ENCODE results near the gene HAL.

HAL gene, protein sequence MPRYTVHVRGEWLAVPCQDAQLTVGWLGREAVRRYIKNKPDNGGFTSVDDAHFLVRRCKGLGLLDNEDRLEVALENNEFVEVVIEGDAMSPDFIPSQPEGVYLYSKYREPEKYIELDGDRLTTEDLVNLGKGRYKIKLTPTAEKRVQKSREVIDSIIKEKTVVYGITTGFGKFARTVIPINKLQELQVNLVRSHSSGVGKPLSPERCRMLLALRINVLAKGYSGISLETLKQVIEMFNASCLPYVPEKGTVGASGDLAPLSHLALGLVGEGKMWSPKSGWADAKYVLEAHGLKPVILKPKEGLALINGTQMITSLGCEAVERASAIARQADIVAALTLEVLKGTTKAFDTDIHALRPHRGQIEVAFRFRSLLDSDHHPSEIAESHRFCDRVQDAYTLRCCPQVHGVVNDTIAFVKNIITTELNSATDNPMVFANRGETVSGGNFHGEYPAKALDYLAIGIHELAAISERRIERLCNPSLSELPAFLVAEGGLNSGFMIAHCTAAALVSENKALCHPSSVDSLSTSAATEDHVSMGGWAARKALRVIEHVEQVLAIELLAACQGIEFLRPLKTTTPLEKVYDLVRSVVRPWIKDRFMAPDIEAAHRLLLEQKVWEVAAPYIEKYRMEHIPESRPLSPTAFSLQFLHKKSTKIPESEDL

DNA sequence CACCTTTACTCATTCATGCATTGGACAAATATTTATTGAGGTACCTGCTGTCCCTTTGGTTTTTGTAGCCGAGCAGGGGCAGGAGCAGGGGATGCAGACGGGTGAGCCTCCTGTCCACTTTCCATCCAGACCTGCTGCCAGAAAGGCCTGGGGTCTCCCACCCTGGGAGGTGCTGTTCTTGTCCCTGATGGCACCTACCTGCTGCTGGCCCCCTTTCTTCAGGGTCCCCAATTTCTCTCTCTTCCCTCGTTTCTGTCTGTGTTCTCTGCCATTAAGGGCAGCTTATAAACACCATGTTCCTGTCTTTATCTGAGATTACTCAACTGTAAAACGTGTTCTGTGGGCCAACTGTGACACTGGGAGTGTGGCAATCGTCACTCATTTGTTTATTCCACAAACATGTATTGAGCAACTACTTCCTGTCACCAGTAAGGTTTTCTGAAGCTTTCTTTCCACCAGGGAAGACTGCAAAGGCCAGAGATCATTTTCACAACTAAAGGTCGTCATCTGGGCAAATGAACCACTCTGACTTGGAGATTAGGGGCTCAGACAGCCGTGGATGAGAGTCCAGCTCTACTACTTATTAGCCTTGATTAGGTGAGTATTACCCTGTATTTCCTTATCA lies at the start of gene HAL:
Gene HAL, minus strand, starts transcription at position 311 of the 625 bp plus-strand sequence. CDS start 434 bp downstream, outside the sequence.
- TF ChIP-seq ZNF70 (CRISPR knock-in tag; IDR thresholded peaks at IDR 0.05) (no peak), ISL1 (CRISPR knock-in tag; IDR thresholded peaks at IDR 0.05) (no peak), ARNTL (CRISPR knock-in tag; IDR thresholded peaks at IDR 0.05; ENCODE audit: borderline replicate concordance, low read depth) (no peak), ZNF565 (CRISPR knock-in tag; conservative IDR thresholded peaks at IDR 0.05; ENCODE audit: low read depth) (no peak)
- TF ChIP-seq, protein P1, sequence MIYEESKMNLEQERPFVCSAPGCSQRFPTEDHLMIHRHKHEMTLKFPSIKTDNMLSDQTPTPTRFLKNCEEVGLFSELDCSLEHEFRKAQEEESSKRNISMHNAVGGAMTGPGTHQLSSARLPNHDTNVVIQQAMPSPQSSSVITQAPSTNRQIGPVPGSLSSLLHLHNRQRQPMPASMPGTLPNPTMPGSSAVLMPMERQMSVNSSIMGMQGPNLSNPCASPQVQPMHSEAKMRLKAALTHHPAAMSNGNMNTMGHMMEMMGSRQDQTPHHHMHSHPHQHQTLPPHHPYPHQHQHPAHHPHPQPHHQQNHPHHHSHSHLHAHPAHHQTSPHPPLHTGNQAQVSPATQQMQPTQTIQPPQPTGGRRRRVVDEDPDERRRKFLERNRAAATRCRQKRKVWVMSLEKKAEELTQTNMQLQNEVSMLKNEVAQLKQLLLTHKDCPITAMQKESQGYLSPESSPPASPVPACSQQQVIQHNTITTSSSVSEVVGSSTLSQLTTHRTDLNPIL (CRISPR knock-in tag; IDR thresholded peaks at IDR 0.05; ENCODE audit: low read depth), result no peak
- TF ChIP-seq, protein P2, sequence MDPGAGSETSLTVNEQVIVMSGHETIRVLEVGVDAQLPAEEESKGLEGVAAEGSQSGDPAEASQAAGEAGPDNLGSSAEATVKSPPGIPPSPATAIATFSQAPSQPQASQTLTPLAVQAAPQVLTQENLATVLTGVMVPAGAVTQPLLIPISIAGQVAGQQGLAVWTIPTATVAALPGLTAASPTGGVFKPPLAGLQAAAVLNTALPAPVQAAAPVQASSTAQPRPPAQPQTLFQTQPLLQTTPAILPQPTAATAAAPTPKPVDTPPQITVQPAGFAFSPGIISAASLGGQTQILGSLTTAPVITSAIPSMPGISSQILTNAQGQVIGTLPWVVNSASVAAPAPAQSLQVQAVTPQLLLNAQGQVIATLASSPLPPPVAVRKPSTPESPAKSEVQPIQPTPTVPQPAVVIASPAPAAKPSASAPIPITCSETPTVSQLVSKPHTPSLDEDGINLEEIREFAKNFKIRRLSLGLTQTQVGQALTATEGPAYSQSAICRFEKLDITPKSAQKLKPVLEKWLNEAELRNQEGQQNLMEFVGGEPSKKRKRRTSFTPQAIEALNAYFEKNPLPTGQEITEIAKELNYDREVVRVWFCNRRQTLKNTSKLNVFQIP (CRISPR knock-in tag; IDR thresholded peaks at IDR 0.05; ENCODE audit: borderline replicate concordance, low read depth), result no peak

DNA sequence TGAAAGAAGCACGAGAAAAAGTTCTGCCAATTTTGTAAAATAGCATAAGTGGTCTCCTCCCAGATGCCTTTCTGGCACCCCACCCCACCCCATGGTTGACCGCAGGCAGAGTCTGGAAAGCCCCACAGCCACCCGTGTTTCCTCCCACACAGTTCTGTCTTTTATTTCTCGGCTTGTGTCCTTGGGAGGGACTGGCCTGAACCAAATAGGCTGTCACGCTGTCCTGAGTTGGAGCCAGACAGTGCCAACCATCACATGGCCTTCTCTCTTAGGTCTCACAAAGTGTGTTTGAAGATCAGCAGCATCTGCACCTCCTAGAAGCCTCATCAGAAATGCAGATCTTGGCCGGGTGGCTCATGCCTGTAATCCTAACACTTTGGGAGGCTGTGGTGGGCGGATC lies 49.4 kb upstream of the HAL start:
- TF ChIP-seq, protein P3, sequence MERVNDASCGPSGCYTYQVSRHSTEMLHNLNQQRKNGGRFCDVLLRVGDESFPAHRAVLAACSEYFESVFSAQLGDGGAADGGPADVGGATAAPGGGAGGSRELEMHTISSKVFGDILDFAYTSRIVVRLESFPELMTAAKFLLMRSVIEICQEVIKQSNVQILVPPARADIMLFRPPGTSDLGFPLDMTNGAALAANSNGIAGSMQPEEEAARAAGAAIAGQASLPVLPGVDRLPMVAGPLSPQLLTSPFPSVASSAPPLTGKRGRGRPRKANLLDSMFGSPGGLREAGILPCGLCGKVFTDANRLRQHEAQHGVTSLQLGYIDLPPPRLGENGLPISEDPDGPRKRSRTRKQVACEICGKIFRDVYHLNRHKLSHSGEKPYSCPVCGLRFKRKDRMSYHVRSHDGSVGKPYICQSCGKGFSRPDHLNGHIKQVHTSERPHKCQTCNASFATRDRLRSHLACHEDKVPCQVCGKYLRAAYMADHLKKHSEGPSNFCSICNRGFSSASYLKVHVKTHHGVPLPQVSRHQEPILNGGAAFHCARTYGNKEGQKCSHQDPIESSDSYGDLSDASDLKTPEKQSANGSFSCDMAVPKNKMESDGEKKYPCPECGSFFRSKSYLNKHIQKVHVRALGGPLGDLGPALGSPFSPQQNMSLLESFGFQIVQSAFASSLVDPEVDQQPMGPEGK (CRISPR knock-in tag; IDR thresholded peaks at IDR 0.05; ENCODE audit: borderline replicate concordance), result no peak
- TF ChIP-seq BACH2 (CRISPR knock-in tag; IDR thresholded peaks at IDR 0.05; ENCODE audit: borderline replicate concordance) (no peak), ZC3H10 (CRISPR knock-in tag; IDR thresholded peaks at IDR 0.05) (no peak), ARNTL (CRISPR knock-in tag; IDR thresholded peaks at IDR 0.05; ENCODE audit: borderline replicate concordance, low read depth) (no peak)
- TF ChIP-seq, protein P2 (CRISPR knock-in tag; IDR thresholded peaks at IDR 0.05; ENCODE audit: borderline replicate concordance, low read depth), result no peak
- TF ChIP-seq, protein P1 (CRISPR knock-in tag; IDR thresholded peaks at IDR 0.05; ENCODE audit: low read depth), result no peak
- no peak for ATAC-seq

More for the DNA sequence above, at the start of gene HAL:
- no peak for ATAC-seq

DNA sequence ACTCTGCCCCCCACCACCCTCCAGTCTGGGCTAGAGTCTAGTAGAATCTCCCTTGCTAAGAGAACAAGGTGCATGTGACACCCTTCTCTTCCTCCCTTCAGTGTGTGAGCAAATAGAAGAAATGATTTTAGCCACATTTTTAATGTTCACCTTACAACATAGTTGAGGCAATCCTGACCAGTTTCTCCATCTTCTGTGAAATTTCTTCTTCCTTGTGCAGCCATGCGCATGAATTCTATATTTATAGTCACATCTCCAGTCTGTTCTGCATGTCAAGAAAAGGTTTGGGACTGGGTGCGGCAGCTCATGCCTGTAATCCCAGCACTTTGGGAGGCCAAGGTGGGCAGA lies 48.8 kb upstream of the HAL start:
- no peak for ATAC-seq
- TF ChIP-seq, protein P1 (CRISPR knock-in tag; IDR thresholded peaks at IDR 0.05; ENCODE audit: low read depth), result no peak
- no peak for TF ChIP-seq TCF4 (CRISPR knock-in tag; IDR thresholded peaks at IDR 0.05; ENCODE audit: borderline replicate concordance)
- TF ChIP-seq, protein P4, sequence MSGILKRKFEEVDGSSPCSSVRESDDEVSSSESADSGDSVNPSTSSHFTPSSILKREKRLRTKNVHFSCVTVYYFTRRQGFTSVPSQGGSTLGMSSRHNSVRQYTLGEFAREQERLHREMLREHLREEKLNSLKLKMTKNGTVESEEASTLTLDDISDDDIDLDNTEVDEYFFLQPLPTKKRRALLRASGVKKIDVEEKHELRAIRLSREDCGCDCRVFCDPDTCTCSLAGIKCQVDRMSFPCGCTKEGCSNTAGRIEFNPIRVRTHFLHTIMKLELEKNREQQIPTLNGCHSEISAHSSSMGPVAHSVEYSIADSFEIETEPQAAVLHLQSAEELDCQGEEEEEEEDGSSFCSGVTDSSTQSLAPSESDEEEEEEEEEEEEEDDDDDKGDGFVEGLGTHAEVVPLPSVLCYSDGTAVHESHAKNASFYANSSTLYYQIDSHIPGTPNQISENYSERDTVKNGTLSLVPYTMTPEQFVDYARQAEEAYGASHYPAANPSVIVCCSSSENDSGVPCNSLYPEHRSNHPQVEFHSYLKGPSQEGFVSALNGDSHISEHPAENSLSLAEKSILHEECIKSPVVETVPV (CRISPR knock-in tag; IDR thresholded peaks at IDR 0.05), result no peak
- TF ChIP-seq SNAI2 (CRISPR knock-in tag; IDR thresholded peaks at IDR 0.05), result no peak

Data from SK-N-SH treated with all-trans-retinoic acid at 6 μM for 48 hours (cell line).